Stimulated activated CD8-positive, alpha-beta memory T cell treated with anti-CD3 and anti-CD28 coated beads, Interleukin-15, amount 100 ng/mL, for 1 hour (primary cell): ENCODE measurements around the gene SRBD1.

Experiments
- DNase-seq: peaks from one replicate; pipeline ENCODE4 v3.0.0-alpha.2; 2020; ENCODE audit warnings: low read depth

Gene SRBD1

GRCh38 chr2:45595721-45596435 is 15.2 kb downstream of the SRBD1 start:
- DNase-seq = no peak

GRCh38 chr2:45591073-45591472 is 20.0 kb downstream of the SRBD1 start:
- no peak for DNase-seq

DNA sequence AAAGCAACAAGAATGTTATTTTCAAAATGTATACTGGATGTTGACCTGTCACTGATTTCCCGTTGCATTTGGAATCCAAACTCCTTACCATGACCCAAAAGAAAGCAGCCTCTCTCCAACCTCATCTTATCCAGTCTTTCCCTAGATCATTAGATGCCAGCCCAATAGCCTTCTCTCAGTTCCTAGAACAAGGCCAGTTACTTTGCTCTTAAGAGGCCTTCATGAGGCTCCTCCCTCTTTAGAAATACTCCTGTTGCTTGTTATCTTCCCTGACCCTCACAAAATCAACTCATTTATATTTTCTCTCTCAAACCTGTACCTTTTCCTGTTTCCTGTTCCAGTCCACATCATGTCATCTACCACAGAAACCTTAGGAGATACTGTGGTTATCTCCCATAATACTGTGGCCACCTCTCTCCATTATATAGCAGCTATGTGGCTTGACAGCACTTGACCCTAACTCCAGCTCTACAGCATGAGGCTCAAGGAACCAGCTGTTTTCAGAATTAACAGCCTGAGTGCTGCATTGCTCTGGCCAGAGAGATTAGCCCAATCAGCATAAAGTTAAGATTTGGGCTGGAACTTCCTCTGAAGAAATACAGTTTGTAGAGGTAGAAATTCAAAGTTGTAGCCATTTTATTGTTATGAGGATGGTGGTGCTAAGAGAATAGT is 22.8 kb downstream of the SRBD1 start:
- DNase-seq = no peak

- no peak for DNase-seq
Measured at GRCh38 chr2:45586600-45586999, 24.5 kb downstream of the SRBD1 start.

- no peak for DNase-seq
Measured at GRCh38 chr2:45585267-45585861, 25.7 kb downstream of the SRBD1 start.

DNA sequence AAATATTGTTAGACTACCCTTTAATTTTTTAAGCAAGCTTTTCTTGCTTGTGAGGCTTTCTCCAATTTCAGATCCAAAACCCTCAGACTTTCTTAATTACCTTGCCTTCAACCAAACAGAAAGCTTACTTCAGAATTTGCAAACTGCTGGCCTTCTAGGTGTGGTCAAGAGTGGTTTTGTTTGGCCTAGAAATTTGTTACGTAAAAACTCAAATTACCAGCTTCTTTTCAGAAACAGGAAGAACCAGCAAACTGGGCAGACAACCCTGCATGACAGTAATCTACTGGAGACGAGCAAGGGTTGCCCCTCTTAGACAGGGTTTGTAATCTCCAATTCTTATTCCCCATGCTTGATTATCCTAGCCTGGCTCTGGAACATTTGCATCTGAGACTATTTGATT is 27.1 kb downstream of the SRBD1 start:
- no peak for DNase-seq

- DNase-seq = no peak
Measured at GRCh38 chr2:45582522-45582921, 28.5 kb downstream of the SRBD1 start.

- DNase-seq = no peak
Measured at GRCh38 chr2:45578056-45578843, 32.8 kb downstream of the SRBD1 start.

- DNase-seq = no peak
Measured at GRCh38 chr2:45577441-45577840, 33.6 kb downstream of the SRBD1 start.

DNA sequence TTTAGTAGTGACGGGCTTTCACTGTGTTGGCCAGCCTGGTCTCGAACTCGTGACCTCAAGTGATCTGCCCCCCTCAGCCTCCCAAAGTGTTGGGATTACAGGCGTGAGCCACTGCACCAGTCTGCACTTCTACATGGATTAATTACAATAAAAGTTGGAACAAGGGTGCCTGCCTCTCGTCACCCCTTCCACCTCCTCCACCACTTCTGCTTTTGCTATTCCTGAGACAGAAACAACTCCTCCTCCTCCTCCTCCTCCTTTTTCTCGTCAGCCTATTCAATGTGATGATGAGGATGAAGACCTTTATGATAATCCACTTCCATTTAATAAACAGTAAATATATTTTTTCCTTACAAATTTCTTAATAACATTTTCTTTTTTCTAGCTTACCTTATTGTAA is 35.2 kb downstream of the SRBD1 start:
- DNase-seq = no peak

- no peak for DNase-seq
Measured at GRCh38 chr2:45572979-45573378, 38.1 kb downstream of the SRBD1 start.

- DNase-seq = no peak
Measured at GRCh38 chr2:45571940-45572339, 39.1 kb downstream of the SRBD1 start.

DNA sequence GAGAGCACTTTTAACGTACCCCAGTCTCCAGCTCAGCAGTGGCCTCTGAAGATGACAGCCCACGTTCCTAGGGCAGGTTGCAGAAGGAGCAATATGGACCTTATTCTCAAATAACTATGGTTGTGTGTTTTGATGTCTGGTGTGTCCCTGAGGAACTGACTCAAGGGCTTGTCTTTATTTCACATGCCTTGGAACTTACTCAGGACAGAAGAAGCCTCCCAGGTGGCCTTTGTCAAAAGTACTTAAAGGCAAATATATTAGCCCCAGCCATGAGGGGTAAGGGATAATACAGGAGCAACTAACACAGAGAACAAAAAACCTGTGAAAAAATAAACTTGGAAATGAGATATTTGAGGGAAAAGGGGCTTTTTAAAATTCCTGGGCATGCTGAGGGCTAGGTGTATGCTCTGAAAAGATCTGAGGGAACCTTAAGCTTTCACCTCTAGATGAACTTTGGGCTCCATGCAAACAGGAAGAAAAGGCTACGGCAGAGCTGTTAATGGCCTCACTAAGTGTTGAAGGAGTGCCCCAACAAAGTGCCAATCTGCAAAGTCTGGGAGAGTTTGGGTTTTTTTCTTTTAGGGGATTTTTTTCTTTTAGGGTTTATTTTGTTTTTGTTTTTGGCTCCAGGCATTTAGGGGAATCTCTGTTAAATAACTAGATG is 40.3 kb downstream of the SRBD1 start:
- no peak for DNase-seq

DNA sequence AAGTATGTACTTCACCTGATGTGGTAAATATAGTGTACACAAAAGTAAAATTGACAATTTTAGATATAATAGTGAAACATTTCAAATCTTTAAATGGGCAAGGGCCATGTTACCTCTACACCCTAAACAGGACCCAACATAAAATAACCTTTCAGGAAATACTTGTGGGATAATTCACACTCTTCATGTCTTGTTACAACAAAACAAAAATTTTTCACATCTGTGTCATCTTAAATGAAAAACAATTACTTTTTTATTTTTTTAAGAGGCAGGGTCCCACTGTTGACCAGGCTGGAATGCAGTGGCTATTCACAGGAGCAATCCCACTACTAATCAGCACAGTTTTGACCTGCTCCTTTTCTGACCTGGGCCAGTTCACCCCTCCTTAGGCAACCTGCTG is 42.1 kb downstream of the SRBD1 start:
- no peak for DNase-seq

DNA sequence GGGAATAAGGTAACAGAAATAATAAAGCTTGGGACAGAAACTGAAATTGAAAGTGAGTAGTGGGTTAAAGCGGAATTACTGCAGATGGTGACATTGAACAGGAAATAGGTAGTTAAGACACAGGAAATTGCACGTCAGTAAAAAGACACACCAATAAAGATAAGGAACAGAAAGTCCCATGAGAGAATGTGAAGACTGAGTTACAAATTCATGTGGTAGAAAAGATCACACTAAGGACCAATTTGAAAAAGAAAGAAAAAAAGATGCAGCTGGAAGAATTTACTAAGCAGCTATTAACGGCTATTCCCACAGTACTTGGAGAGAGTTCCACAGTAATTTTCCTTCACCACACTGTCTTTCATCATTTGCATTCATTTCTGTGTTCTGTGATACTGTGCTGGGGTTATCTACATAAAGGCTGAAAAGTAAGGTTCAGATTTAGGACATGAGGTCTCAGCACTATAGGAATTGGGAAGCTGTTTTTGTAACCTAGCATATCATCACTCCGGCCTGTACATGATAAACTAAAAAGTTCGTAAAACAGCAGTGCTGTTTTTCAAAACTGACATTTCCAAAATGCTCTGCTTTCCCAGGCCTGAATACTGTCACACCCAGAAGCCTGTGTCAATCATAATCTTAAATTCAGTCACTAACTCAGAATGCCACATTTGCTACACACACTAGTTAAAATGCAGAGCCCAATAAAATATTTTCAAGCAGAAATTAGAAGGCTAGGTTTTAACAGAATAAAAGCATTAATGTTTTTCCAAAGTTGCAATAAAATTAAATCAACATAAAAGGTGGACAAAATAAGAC is 42.9 kb downstream of the SRBD1 start:
- DNase-seq = no peak

DNA sequence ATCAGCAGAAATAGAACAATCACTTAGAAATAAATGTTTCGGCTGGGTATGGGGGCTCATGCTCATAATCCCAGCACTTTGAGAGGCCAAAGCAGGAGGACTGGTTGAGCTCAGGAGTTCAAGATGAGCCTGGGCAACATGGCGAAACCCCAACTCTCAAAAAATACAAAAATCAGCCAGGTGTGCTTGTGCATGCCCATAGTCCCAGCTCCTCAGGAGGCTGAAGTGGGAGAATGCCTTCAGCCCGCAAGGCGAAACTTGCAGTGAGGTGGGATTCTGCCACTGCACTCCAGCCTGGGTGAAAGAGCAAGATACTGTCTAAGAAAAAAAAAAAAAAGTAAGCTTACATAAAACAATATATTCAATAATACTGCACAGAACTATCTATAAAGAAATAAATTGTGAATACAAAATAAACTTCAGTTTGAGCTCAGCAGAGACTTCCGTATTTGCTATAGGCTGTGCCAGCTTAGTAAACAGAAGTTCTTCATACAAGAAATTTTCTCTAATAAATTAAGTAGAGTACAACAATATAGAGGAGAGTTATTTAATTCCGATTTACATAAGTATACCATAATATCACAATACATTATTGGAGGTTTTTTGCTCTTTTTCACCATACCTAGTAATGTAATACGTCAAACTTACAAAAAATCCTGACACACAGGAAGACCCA is 43.6 kb downstream of the SRBD1 start:
- DNase-seq = no peak

DNA sequence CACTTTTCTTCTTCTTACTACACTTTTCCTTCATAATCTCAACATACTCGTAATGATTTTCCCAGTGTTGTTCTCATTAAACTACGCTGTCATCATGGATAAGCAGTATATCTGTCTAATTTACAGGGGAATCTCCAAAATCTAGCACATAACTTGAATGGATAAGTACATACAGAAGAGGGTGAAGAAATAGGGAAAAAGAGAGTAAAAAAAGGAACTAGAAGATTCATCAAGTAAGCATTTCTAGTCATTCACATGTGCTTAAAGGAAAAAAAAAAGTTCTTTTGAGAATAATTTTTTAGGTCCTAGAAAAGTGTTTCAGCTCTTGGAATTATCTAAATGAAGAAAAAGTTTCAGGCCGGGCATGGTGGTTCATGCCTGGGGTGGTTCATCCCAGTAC is 51.6 kb downstream of the SRBD1 start:
- no peak for DNase-seq

GRCh38 chr2:45554742-45555140 is 56.3 kb downstream of the SRBD1 start:
- no peak for DNase-seq

DNA sequence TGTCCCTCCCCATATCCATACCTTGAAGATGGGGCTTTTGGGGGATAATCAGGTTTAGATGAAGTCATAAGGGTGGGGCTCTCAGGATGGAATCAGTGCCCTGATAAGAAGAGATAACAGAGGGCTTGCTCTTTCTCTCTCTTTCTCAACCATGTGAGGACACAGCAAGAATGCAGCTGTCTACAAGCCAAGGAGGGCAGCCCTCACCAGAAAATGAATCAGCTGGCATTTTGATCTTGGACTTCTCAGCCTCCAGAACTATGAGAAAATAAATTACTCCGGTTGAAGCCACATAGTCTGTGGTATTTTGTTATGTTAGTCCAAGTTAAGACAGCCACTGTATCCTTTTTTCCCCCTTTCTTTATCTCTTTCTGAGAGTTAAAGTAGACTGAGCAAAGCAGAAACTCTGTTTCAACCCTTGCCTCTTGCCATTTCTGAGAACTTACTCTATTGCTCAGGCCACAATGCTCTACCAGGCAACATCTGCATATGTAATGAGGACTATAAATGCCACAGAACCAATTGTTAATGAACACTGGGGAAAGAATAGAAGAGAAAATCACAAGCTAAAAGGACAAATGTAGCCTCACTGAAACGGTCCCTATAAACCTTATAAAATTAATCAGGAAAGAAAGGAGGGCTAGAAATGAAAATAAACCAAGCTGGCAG is 56.9 kb downstream of the SRBD1 start:
- DNase-seq = no peak

GRCh38 chr2:45551862-45552261 is 59.2 kb downstream of the SRBD1 start:
- DNase-seq = no peak
